ENCODE data around the gene YAP1.

Gene YAP1

DNA sequence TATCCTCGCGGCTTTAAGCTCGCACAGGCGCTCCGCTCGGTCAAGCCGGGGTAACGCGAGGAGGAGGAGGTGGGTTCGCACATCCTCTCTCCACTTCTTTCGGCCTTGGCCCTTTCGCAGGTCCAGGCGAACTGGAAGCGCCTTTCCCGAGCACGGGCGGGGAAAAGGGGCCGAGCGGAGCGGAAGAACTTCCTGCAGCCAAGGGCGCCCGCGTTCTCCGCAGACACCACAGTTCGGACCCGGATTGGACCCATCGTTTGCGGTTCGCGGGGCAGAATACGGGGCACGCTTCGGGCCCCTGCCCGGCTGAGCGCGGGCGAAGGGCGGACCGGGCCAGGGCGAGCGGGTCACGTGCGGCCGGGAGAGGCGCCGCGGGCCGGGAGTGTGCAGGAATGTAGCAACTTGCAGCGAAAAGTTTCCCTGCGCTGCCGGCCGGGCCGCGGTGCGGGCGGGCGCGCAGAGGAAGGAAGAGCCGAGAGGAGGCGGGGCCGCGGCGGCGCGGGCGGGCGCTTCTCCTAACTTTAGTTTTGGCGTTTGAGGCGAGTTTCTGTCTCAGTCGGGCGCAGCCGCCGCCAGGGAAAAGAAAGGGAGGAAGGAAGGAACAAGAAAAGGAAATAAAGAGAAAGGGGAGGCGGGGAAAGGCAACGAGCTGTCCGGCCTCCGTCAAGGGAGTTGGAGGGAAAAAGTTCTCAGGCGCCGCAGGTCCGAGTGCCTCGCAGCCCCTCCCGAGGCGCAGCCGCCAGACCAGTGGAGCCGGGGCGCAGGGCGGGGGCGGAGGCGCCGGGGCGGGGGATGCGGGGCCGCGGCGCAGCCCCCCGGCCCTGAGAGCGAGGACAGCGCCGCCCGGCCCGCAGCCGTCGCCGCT lies at the start of gene YAP1:
Gene YAP1, plus strand, starts transcription at position 552 of the 865 bp plus-strand sequence. CDS start 402 bp downstream, outside the sequence.
- in situ Hi-C loops (cut with HindIII; ENCODE audit: low sequenced_read_pairs): no loop called here

DNA sequence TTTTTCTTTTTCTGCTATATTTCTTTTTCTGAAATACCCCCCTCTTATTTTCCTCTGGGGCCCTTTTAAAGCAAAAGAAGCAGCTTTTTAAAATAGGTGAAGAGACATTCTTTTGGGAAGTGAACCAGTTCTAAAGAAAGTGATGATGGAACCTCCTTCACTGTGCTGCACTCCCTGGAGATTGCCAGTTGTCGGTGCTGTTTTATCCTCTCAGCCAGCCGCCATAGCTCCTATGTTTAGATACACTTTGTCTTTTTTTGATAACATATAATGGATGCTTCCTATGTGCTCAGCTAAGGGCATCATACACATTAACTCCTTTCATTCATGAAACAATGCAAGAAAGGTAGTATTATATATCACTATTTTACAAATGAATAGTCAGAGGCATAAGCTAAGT lies 49.0 kb upstream of the YAP1 start:
- in situ Hi-C loops (cut with HindIII; ENCODE audit: low sequenced_read_pairs): no loop called here

DNA sequence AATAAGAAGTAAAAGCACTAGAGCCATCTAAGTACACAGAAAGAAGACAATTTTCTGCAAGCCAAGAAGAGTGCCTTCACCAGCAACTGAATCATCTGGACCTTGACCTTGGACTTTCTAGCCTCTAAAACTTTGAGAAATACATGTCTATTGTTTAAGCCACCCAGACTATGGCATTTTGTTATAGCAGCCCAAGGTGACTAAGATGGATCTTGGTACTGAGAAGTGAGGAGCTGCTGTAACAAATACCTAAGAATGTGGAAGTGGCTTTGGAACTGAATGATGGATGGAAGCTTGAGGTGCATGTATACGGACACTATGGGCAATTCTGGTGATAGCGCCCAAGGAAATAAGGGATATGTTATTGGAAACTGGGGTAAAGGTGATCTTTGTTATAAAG lies 48.1 kb upstream of the YAP1 start:
- in situ Hi-C loops (cut with HindIII; ENCODE audit: low sequenced_read_pairs): no loop called here

DNA sequence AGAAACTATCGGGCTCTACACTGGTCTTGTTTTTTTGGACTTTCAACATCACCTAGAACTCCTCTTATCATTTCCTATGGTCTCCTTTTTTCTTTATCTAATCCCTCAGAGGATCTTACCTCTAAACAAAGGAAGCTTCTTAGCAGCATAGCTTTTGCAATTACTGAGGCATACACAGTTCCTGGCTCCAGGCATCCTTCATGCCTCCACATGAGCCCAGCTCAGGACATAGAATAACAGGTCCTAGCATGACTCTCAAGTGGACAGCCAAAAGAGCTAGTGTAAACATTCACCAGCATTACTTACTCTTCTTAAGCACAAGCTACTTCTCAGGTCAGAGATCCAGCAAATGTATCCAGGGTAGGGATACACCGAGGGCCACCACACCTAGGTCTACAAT lies 45.9 kb upstream of the YAP1 start:
- in situ Hi-C loops (cut with HindIII; ENCODE audit: low sequenced_read_pairs): no loop called here

DNA sequence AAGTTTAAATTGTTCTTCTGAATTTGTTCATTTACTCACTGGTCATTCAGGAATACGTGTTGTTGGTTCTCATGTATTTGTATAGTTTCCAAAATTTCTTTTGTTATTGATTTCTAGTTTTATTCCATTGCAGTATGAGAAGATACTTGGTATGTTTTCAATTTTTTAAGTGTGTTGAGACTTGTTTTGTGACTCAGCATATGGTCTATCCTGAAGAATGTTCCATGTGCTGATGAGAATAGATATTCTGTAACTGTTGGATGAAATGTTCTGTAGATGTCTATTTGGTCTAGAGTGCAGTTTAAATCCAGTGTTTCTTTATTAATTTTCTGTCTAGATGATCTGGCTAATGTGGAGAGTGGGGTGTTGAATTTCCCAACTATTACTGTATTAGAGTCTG lies 39.5 kb upstream of the YAP1 start:
- in situ Hi-C loops (cut with HindIII; ENCODE audit: low sequenced_read_pairs): no loop called here

DNA sequence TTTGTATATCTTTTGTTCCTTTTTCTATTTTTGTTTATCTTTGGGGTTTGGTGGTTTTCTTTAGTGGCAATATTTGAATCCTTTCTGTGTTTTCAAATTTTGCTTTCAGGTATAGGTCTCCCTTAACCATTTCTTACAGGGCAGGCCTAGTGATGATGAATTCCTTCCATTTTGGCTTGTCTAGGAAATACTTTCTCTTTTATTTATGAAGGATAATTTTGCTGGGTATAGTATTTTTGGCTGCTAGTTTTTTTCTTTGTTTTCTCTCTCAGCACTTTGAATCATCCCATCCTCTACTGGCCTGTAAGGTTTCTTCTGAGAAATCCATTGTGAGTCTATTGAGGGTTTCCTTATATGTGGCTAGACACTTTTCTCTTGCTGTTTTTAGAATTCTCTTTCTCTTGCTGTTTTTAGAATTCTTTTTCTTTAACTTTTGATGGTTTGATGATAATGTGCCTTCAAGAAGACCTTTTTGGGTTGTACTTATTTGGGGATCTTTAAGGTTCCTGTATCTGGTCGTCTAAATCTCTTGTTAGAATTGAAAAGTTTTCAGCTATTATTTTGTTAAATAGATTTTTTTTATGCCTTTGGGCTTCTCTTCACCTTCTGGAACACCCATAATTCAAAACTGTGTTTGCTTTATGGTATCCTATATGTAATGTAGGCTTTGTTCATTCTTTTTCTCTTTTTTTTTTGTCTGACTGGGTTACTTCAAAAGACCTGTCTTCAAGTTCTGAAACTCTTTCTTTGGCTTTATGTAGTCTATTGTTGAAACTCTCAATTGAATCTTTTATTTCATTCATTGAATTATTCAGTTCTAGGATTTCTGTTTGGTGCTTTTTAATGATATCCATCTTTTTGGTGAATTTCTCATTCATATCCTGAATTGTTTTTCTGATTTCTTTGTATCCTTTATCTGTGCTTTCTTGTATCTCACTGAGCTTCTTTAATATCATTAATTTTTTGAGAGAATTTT lies 38.5 kb upstream of the YAP1 start:
- in situ Hi-C loops (cut with HindIII; ENCODE audit: low sequenced_read_pairs): no loop called here

DNA sequence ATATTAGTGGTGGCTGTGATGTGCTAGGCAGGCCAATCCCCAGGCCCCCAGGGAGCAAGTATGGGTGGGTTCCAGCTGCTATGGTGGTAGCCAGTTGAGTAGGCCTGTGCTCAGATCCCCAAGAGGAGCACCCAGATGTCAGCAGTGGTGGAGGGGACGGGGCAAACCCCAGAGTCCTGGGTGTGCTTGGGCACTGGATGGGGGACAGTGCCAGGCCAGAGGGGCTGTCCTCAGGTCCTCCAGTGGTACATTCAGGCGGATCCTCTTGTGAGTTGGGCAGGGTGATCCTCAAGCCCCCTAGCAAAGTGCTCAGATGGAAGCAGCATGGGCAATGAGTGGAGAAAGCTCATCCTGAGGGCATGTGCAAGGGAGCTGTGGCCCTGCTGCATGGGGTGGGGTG lies 37.0 kb upstream of the YAP1 start:
- in situ Hi-C loops (cut with HindIII; ENCODE audit: low sequenced_read_pairs): no loop called here

DNA sequence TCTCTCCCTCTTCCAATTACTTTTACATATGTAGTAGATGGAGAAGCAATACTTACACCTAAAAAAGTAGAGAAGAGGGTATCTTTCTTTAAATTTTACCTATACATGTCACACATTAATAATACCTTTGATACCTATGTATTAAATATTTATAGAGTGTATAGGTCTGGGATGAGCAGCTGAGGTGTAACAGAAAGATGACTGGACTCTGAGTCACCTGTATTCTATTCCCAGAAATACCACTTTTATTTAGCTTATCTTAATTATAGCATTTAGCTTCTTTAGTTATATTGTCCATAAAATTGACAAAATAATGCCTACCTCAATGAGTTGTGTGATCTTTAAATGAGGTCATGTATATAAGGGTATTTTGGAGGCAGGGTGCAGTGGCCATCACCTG lies 30.6 kb upstream of the YAP1 start:
- in situ Hi-C loops (cut with HindIII; ENCODE audit: low sequenced_read_pairs): no loop called here

DNA sequence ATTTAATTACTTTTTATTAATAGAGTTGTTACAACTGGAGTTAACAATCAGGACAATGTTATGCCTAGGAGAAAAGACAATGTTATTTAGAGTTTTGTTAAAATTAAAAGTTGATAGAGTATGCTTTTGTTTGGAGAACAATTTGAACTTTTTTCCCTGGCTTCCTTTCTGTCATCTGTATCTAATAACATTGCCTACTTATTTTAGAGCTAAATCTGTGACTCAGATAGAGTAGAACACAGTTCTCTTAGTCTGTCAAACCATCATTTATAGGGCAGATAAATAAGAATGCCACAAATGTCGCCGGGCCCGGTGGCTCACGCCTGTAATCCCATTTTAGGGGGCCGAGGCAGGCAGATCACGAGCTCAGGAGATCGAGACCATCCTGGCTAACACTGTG lies 28.9 kb upstream of the YAP1 start:
- in situ Hi-C loops (cut with HindIII; ENCODE audit: low sequenced_read_pairs): no loop called here

DNA sequence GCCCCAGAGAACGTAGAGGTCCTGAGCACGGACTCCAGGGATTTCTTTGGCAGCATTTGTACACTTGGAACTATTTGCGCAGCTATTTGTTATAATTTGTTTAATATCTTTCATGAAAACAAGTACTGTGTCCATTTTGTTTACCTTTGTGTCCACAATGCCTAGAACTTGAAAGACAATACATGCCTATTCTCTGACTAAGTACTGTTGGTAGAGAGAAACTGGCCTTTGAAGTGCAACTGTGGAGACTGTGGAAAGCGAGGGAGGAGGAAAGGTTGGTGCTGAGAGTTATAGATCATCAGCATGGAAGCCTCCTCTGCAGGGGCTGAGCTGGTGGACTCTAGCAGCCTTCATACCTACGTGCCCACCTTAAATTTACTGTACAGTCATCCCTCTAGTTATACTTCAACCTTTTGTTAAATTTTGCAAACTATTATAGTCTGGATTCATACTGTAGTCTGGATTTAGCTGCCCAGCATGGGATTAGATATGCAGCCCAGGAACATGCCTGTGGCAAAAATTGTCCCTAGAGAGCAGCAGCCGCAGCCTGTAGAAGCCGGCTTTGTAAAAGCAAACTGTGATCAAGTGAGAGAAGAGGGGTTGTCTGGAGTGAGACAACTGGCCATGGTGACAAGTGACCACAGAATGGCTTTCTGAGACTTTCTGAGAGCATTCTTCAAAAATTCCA lies 24.2 kb upstream of the YAP1 start:
- in situ Hi-C loops (cut with HindIII; ENCODE audit: low sequenced_read_pairs): no loop called here

DNA sequence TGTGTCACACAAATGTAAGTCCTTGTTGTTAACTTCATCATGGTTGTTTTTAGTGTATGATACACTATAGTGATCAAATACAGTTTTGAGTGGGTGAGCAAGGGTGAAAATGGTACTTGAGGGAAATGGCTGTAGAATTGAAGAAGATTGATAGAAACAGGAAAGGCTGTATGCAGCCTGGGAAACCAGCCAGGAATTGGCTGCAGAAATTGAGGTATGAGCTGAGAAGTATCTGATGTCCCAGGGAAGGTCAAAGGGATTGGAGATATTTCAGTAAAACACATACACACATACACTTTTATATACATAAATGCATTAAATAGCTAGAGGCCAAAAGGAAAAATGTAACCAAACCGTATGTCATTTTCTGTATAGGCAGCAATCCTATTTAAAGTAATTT lies 13.1 kb upstream of the YAP1 start:
- in situ Hi-C loops (cut with HindIII; ENCODE audit: low sequenced_read_pairs): no loop called here

DNA sequence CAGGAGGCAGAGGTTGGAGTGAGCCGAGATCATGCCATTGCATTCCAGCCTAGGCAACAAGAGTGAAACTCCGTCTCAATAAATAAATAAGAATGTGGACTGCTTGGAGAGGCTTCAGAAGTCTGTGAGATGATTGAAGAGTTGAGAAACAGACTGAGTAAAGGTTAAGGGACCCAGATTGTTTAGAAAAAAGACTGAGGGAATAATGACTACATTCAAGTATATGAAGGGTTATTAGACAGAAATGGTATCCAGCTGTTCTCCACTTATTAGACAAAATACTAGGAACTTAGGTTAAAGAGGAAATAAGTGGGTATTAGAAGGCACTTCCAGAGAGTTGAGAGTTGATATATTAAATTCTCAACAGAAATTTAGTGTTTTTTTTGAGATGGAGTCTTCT lies 10.5 kb upstream of the YAP1 start:
- in situ Hi-C loops (cut with HindIII; ENCODE audit: low sequenced_read_pairs): no loop called here

DNA sequence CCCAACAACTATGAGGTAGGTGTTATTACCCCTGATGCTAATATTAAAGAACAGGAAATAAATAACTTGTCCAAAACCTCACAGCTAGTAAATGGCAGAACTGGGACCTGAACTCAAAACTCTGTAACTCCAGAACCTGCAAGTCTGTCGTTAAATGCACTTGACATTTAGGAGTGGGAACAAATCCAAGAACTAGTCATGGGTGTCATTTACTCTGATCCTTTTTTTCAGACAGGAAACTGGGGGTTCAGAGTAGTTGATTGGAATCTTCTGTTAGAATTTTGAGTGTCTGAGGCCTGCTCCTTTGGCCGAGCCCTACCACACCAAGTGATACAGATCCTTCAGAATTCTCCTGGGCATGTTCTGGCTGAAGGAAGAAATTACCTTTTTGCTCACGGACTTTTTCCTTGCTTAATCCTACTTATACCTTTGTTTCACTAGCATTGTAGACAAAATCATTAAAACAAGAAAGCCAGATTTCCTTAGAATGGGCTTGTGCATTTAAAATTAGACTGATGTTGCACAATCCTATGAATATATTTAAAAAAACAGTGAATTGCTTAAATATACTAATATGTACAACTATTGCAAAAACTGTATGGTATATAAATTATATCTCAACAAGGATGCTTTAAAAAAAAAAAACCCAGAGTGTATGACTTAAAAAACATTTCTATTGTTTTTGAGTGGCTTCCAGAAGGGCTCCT lies 1.4 kb upstream of the YAP1 start:
- in situ Hi-C loops (cut with HindIII; ENCODE audit: low sequenced_read_pairs): no loop called here

DNA sequence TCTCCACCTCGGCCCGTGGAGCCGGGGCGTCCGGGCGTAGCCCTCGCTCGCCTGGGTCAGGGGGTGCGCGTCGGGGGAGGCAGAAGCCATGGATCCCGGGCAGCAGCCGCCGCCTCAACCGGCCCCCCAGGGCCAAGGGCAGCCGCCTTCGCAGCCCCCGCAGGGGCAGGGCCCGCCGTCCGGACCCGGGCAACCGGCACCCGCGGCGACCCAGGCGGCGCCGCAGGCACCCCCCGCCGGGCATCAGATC lies 439 bp downstream of the YAP1 start:
- in situ Hi-C loops (cut with HindIII; ENCODE audit: low sequenced_read_pairs): no loop called here

DNA sequence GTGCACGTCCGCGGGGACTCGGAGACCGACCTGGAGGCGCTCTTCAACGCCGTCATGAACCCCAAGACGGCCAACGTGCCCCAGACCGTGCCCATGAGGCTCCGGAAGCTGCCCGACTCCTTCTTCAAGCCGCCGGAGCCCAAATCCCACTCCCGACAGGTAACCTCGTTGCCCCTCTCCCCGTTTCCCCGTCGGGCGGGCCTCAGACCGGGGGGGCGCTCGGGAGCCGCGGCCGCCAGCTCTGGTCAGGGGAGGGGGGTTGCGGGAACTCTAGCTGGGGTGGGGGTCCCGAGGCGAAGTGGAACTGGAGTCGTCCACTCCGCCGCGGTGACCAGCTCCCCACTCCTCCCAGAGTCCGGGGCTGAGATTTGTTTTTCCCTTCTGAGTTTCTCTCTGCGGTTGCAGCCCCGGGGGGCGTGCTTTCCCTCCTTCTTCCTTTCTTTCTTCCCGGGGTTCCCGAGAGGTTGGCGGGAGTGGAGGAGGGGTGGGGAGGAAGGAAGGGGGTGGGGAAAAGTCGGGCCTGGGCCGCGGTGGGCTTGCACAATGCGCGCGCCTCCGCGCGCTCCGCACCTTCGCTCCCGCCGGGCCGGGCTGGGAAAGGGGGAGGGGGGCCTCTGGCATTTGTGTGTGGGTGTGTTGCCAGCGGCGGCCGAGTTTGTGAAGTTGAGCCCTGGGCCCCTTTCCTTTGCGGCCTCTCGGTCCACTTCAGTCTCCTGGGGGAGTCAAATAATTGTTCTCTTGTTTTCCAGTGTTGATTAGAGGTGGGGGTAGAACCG lies 952 bp downstream of the YAP1 start:
- in situ Hi-C loops (cut with HindIII; ENCODE audit: low sequenced_read_pairs): no loop called here

DNA sequence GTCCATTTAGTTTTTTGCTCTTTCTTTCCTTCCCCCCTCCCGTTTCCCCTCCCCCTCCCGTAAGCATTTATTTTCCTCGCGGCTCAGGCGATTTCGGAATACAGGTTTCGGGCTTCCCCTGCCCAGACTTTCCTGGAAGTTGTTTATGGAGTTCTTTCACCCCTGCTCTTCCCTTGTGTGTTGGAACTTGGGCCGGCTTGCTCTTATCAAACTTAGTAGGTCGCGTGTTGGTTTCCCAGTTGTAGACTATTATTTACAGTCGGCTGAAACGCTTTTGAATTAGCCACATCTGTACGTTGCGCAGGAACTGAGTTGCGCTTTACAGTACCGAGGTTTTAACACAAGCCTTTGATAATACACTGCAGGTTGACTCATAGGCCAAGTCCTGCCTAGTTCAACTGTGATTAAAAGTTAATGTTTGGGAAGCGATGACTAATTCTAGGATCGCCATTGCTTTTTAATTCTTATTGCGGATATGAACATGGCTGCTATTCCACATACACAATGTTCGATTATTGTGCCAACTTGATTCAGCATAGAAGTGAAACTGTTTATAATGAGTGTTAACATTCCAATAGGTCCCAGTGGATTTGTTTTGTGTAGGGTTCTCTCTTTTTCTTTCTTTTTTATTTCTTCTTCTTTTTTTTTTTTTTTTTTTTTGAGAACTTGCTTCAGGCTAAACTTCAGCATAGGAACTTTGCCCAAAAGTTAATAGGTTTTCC lies 1.7 kb downstream of the YAP1 start:
- in situ Hi-C loops (cut with HindIII; ENCODE audit: low sequenced_read_pairs): no loop called here

DNA sequence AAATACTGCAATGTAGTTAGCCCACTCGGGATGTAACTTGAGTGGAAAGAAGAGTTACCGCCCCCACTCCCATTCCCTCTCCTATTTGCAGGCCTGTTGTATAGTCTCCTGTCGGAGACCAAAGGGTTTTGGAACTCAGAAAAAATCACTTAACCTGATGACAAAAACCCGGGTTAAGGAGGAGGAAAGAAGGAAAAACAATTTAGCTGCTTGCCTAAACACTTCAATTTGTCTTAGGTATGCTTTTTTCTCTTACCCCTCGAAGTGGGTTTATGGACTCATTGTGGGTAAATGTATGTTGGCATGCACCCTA lies 2.2 kb downstream of the YAP1 start:
- in situ Hi-C loops (cut with HindIII; ENCODE audit: low sequenced_read_pairs): no loop called here

DNA sequence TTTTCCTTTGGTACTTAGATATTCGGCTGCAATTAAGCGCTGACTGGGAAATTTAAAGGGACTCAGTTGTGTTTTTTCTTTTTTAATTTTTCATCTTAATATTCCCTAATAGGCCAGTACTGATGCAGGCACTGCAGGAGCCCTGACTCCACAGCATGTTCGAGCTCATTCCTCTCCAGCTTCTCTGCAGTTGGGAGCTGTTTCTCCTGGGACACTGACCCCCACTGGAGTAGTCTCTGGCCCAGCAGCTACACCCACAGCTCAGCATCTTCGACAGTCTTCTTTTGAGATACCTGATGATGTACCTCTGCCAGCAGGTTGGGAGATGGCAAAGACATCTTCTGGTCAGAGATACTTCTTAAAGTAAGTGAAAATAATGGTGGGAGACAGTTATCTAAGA lies 3.8 kb downstream of the YAP1 start:
- in situ Hi-C loops (cut with HindIII; ENCODE audit: low sequenced_read_pairs): no loop called here

DNA sequence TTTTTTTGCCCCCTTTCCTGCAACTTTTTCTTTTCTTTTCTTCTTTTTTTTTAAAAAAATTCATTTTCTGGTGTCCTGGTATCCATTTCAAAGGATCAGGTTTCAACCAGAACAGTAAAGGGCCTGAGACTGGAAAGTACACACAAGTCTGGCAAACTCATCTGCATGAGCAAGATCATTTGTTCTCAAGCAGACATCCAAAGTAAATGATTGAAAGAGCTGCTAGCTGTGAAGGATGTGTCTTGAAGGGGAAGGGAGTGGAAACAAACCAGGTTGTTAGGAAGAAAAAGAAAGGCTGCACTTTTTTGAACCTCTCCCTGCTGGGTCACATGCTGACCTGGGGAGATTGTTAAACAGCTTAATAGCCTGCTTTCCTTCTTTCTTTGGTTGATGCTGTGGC lies 5.3 kb downstream of the YAP1 start:
- in situ Hi-C loops (cut with HindIII; ENCODE audit: low sequenced_read_pairs): no loop called here
